Measurements from ENCODE around the gene ZNF10. TPM values are rescaled to one million over a fixed set of nuclear protein-coding genes. Genes with fewer than 3 reads are reported as not detected.

ZNF10 gene
- total and polyA plus RNA-seq, 12 donors, result 3.1 to 10.5 (median 9.1) TPM

DNA sequence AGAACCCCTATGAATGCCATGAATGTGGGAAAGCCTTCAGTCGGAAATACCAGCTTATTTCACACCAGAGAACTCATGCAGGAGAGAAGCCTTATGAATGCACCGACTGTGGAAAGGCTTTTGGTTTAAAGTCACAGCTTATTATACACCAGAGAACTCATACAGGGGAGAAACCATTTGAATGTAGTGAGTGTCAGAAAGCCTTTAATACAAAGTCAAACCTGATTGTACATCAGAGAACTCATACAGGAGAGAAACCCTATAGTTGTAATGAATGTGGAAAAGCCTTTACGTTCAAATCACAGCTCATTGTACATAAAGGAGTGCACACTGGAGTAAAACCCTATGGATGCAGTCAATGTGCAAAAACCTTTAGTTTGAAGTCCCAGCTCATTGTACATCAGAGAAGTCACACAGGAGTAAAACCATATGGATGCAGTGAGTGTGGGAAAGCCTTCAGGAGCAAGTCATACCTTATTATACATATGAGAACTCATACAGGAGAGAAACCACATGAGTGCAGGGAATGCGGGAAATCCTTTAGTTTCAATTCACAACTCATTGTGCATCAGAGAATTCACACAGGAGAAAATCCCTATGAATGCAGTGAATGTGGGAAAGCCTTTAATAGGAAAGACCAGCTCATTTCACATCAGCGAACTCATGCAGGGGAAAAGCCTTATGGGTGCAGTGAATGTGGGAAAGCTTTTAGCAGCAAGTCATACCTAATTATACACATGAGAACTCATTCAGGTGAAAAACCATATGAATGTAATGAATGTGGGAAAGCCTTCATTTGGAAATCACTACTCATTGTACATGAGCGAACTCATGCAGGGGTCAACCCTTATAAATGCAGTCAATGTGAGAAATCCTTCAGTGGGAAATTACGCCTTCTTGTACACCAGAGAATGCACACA is 73.2 kb downstream of the ZNF10 start:
- no peaks in the 10 kb centered on the region for H3K27me3 ChIP-seq
- H3K4me3 ChIP-seq, result no peak overlapping the region
- H3K4me1 ChIP-seq, result no peaks in the 10 kb centered on the region
- no peak overlapping the region for H3K27ac ChIP-seq
- TF ChIP-seq, protein P1, sequence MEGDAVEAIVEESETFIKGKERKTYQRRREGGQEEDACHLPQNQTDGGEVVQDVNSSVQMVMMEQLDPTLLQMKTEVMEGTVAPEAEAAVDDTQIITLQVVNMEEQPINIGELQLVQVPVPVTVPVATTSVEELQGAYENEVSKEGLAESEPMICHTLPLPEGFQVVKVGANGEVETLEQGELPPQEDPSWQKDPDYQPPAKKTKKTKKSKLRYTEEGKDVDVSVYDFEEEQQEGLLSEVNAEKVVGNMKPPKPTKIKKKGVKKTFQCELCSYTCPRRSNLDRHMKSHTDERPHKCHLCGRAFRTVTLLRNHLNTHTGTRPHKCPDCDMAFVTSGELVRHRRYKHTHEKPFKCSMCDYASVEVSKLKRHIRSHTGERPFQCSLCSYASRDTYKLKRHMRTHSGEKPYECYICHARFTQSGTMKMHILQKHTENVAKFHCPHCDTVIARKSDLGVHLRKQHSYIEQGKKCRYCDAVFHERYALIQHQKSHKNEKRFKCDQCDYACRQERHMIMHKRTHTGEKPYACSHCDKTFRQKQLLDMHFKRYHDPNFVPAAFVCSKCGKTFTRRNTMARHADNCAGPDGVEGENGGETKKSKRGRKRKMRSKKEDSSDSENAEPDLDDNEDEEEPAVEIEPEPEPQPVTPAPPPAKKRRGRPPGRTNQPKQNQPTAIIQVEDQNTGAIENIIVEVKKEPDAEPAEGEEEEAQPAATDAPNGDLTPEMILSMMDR (IDR thresholded peaks at IDR 0.05), result no peak
- 97 to 99% methylated on average over 7 of the region's 7 CpGs for WGBS, 2 donors
- ATAC-seq (no peak), DNase-seq (no peak)
- intact Hi-C loops (cut with DNase I), result no loop called here
- peaks cover 8 to 89% (median 36%) of the 10 kb centered on the region in 9 donors for H3K36me3 ChIP-seq
- H3K9me3 ChIP-seq, result peaks cover 23 to 98% (median 91%) of the 10 kb centered on the region in 11 donors

- intact Hi-C loops (cut with DNase I), result no loop called here
- Histone ChIP-seq H3K4me1 (no peaks in the 10 kb centered on the region), H3K4me3 (no peak overlapping the region), H3K36me3 (peaks cover 8 to 89% (median 36%) of the 10 kb centered on the region in 9 donors), H3K27ac (no peak overlapping the region), H3K27me3 (no peaks in the 10 kb centered on the region), H3K9me3 (peaks cover 27 to 100% (median 98%) of the 10 kb centered on the region in 11 donors)
- ATAC-seq (no peak), DNase-seq (no peak)
- WGBS, 2 donors, result 98 to 100% methylated on average over 1 of the region's 1 CpG
- TF ChIP-seq, protein P1 (IDR thresholded peaks at IDR 0.05), result no peak
Measured at GRCh38 chr12:133204264-133204603, 73.8 kb downstream of the ZNF10 start.

DNA sequence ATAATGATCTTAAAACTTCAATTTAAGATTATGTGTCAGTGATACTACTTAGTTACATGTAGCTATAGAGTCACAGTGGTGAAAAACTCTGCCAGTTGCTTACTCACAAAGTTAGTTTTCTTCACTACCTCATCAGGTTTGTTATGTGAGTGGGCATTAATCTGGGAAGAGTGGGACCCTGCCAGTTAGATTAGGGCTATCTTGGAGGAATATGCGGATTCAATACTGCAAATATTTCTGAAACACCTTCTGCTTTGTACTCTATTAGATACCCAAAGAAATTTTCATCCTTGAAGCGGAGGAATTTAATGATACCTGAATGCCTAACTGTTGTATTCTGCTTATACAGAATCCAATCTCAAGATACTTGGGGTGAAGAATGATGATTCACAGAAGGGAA is 76.0 kb downstream of the ZNF10 start:
- DNase-seq, result no peak
- no peak for ATAC-seq
- Histone ChIP-seq H3K36me3 (peaks cover 4 to 81% (median 22%) of the 10 kb centered on the region in 9 donors), H3K27me3 (no peaks in the 10 kb centered on the region), H3K27ac (no peak overlapping the region), H3K9me3 (peaks cover 27 to 100% (median 100%) of the 10 kb centered on the region in 11 donors), H3K4me3 (no peak overlapping the region), H3K4me1 (no peaks in the 10 kb centered on the region)
- 93 to 96% methylated on average over 2 of the region's 2 CpGs for WGBS, 2 donors
- TF ChIP-seq, protein P1 (IDR thresholded peaks at IDR 0.05), result no peak
- intact Hi-C loops (cut with DNase I), result no loop called here

Other genes starting within 250 kb of the ZNF10 start
- gene CHFR, start 243.0 kb upstream of the ZNF10 start, total RNA-seq, result 10 to 100 TPM; 10.2 to 19.5 (median 15.0) TPM
- 10 to 100 TPM; 14.4 to 27.2 TPM for gene CHFR, start 243.0 kb upstream of the ZNF10 start, polyA plus RNA-seq
- 10 to 100 TPM in 9 of 10 donors, 1 to 10 TPM in 1; 9.3 to 14.4 (median 12.3) TPM for gene ZNF605, start 174.3 kb upstream of the ZNF10 start, total RNA-seq
- gene ZNF605, start 174.3 kb upstream of the ZNF10 start, polyA plus RNA-seq, result 1 to 10 TPM; 2.0 to 9.7 TPM
- gene ZNF26, start 144.3 kb upstream of the ZNF10 start, total RNA-seq, result 1 to 10 TPM; 2.8 to 6.2 (median 4.1) TPM
- gene ZNF26, start 144.3 kb upstream of the ZNF10 start, polyA plus RNA-seq, result 1 to 10 TPM; 2.3 to 3.0 TPM
- 10 to 100 TPM; 13.3 to 23.0 (median 18.3) TPM for gene ZNF84, start 93.1 kb upstream of the ZNF10 start, total RNA-seq
- 10 to 100 TPM in 1 of 2 donors, 1 to 10 TPM in 1; 4.6 to 12.0 TPM for gene ZNF84, start 93.1 kb upstream of the ZNF10 start, polyA plus RNA-seq
- gene ZNF140, start 49.7 kb upstream of the ZNF10 start, total RNA-seq, result 10 to 100 TPM in 2 of 10 donors, 1 to 10 TPM in 8; 6.8 to 10.5 (median 9.1) TPM
- 10 to 100 TPM in 1 of 2 donors, 1 to 10 TPM in 1; 8.6 to 11.9 TPM for gene ZNF140, start 49.7 kb upstream of the ZNF10 start, polyA plus RNA-seq
- 1 to 10 TPM in 3 of 10 donors, under 1 TPM in 7; 0.64 to 1.2 (median 0.88) TPM for gene ZNF891, start 353 bp upstream of the ZNF10 start, total RNA-seq
- 1 to 10 TPM in 1 of 2 donors, under 1 TPM in 1; 0.23 to 1.0 TPM for gene ZNF891, start 353 bp upstream of the ZNF10 start, polyA plus RNA-seq
- gene ZNF268, start 50.9 kb downstream of the ZNF10 start, total RNA-seq, result 10 to 100 TPM in 8 of 10 donors, 1 to 10 TPM in 2; 7.0 to 13.5 (median 11.5) TPM
- 1 to 10 TPM; 2.2 to 3.4 TPM for gene ZNF268, start 50.9 kb downstream of the ZNF10 start, polyA plus RNA-seq
- not detected for gene ANHX, start 105.2 kb downstream of the ZNF10 start, total RNA-seq
- not detected for gene ANHX, start 105.2 kb downstream of the ZNF10 start, polyA plus RNA-seq